Measurements from ENCODE around the gene TAC4. TPM values are rescaled to one million over a fixed set of nuclear protein-coding genes. Genes with fewer than 3 reads are reported as not detected.
"Not testable (repeated sequence)": the region's sequence is repeated elsewhere in the genome, so short reads cannot be mapped to it uniquely, and the experiment has no call there.

TAC4 gene
- total and polyA plus RNA-seq, 2 experiments from 2014 or later, result not detected

- no peaks in the 10 kb centered on the region for H3K4me1 ChIP-seq (ENCODE audit: insufficient read depth)
- H4K20me1 ChIP-seq (ENCODE audit: insufficient read depth, poor library complexity, severe bottlenecking), result no peaks in the 10 kb centered on the region
- no peak overlapping the region for H3K4me2 ChIP-seq
- no peak overlapping the region for H3K27ac ChIP-seq
- no peaks in the 10 kb centered on the region for H3K9me2 ChIP-seq (replicated peaks; ENCODE audit: insufficient read depth)
- H3K27me3 ChIP-seq, result no peaks in the 10 kb centered on the region
- no peaks in the 10 kb centered on the region for H3K9me3 ChIP-seq (ENCODE audit: low read depth)
- no peak overlapping the region for H2AFZ ChIP-seq
- H3K79me2 ChIP-seq, result no peaks in the 10 kb centered on the region
- no peak overlapping the region for H3K4me3 ChIP-seq
- WGBS (ENCODE audit: low lambda C conversion rate, missing lambda C conversion rate), result 75% methylated on average over 7 of the region's 7 CpGs
- DNase-seq (ENCODE audit: low spot score), result no peak
- no peak for TF ChIP-seq CTCF (IDR thresholded peaks at IDR 0.05; ENCODE audit: poor library complexity)
- H3K36me3 ChIP-seq (replicated peaks; ENCODE audit: insufficient read depth, low read depth), result no peaks in the 10 kb centered on the region
These were observed 14.8 kb downstream of the TAC4 start for GRCh38 chr17:49832840-49833599.

- TF ChIP-seq CTCF (IDR thresholded peaks at IDR 0.05; ENCODE audit: poor library complexity) (no peak), EZH2 (IDR thresholded peaks at IDR 0.05; ENCODE audit: borderline replicate concordance) (no peak), EZH2phosphoT487 (IDR thresholded peaks at IDR 0.05; ENCODE audit: low read depth, severe bottlenecking, unreplicated experiment) (no peak)
- no peaks in the 10 kb centered on the region for H3K36me3 ChIP-seq (replicated peaks; ENCODE audit: insufficient read depth, low read depth)
- 52% methylated on average over 1 of the region's 1 CpG for WGBS (ENCODE audit: low lambda C conversion rate, missing lambda C conversion rate)
- H3K4me2 ChIP-seq, result no peak overlapping the region
- no peaks in the 10 kb centered on the region for H3K4me1 ChIP-seq (ENCODE audit: insufficient read depth)
- H3K79me2 ChIP-seq, result no peaks in the 10 kb centered on the region
- DNase-seq (ENCODE audit: low spot score), result no peak
- no peaks in the 10 kb centered on the region for H3K9me2 ChIP-seq (replicated peaks; ENCODE audit: insufficient read depth)
- no peaks in the 10 kb centered on the region for H3K9me3 ChIP-seq (ENCODE audit: low read depth)
- no peak overlapping the region for H2AFZ ChIP-seq
- no peak overlapping the region for H3K4me3 ChIP-seq
- no peaks in the 10 kb centered on the region for H4K20me1 ChIP-seq (ENCODE audit: insufficient read depth, poor library complexity, severe bottlenecking)
- no peaks in the 10 kb centered on the region for H3K27me3 ChIP-seq
- no peak overlapping the region for H3K27ac ChIP-seq
These were observed 17.3 kb downstream of the TAC4 start for GRCh38 chr17:49830605-49831004.

- H3K9me2 ChIP-seq (replicated peaks; ENCODE audit: insufficient read depth), result no peaks in the 10 kb centered on the region
- no peak overlapping the region for H3K4me3 ChIP-seq
- no peaks in the 10 kb centered on the region for H3K9me3 ChIP-seq (ENCODE audit: low read depth)
- no peaks in the 10 kb centered on the region for H3K27me3 ChIP-seq
- no peaks in the 10 kb centered on the region for H3K36me3 ChIP-seq (replicated peaks; ENCODE audit: insufficient read depth, low read depth)
- H3K79me2 ChIP-seq, result no peaks in the 10 kb centered on the region
- H3K4me2 ChIP-seq, result no peak overlapping the region
- H3K27ac ChIP-seq, result no peak overlapping the region
- no peak for DNase-seq (ENCODE audit: low spot score)
- no peaks in the 10 kb centered on the region for H3K4me1 ChIP-seq (ENCODE audit: insufficient read depth)
- no peaks in the 10 kb centered on the region for H4K20me1 ChIP-seq (ENCODE audit: insufficient read depth, poor library complexity, severe bottlenecking)
- H2AFZ ChIP-seq, result no peak overlapping the region
- no peak for TF ChIP-seq EZH2phosphoT487 (IDR thresholded peaks at IDR 0.05; ENCODE audit: low read depth, severe bottlenecking, unreplicated experiment)
- TF ChIP-seq EZH2 (IDR thresholded peaks at IDR 0.05; ENCODE audit: borderline replicate concordance), result no peak
- TF ChIP-seq CTCF (IDR thresholded peaks at IDR 0.05; ENCODE audit: poor library complexity), result no peak
- WGBS (ENCODE audit: low lambda C conversion rate, missing lambda C conversion rate), result 88% methylated on average over 2 of the region's 2 CpGs
These were observed 18.8 kb downstream of the TAC4 start for GRCh38 chr17:49829026-49829425.

- H4K20me1 ChIP-seq (ENCODE audit: insufficient read depth, poor library complexity, severe bottlenecking); H3K27me3 ChIP-seq; H3K79me2 ChIP-seq; H3K4me2 ChIP-seq; H3K4me3 ChIP-seq; H3K27ac ChIP-seq; H3K36me3 ChIP-seq (replicated peaks; ENCODE audit: insufficient read depth, low read depth); DNase-seq (ENCODE audit: low spot score); H3K9me2 ChIP-seq (replicated peaks; ENCODE audit: insufficient read depth); H2AFZ ChIP-seq; H3K4me1 ChIP-seq (ENCODE audit: insufficient read depth); H3K9me3 ChIP-seq (ENCODE audit: low read depth): not testable (repeated sequence)
- 82% methylated on average over 2 of the region's 2 CpGs for whole genome bisulfite sequencing (ENCODE audit: low lambda C conversion rate, missing lambda C conversion rate)
These were observed 19.5 kb downstream of the TAC4 start for GRCh38 chr17:49828325-49828724.

All from hepatocyte (in vitro differentiated cells).